T-helper 1 cell treated with Interleukin-12 subunit alpha and Interleukin-12 subunit beta and Interleukin-4 antibody, amounts not matched to agents 30 μg/mL and 1 μg/mL, for 36 hours (primary cell): Measurements from ENCODE around the gene S100A9.
"Not testable (repeated sequence)": the region's sequence is repeated elsewhere in the genome, so short reads cannot be mapped to it uniquely, and the experiment has no call there.

ENCODE experiments used
- H3K27ac Mint-ChIP-seq: one replicate; pipeline ENCODE4 v1.8.0; 2021; ENCODE audit warnings: mild to moderate bottlenecking, mixed read lengths
- H3K27me3 Mint-ChIP-seq: one replicate; pipeline ENCODE4 v1.8.0; 2021; ENCODE audit warnings: low read depth, mixed read lengths
- H3K36me3 Mint-ChIP-seq: one replicate; pipeline ENCODE4 v1.8.0; 2021; ENCODE audit warnings: low read depth, mixed read lengths
- H3K4me1 Mint-ChIP-seq: one replicate; pipeline ENCODE4 v1.8.0; 2021; ENCODE audit warnings: low read depth, mixed read lengths
- H3K4me3 Mint-ChIP-seq: one replicate; pipeline ENCODE4 v1.8.0; 2021; ENCODE audit warnings: mild to moderate bottlenecking, moderate library complexity, mixed read lengths
- H3K9me3 Mint-ChIP-seq: one replicate; pipeline ENCODE4 v1.8.0; 2021; ENCODE audit warnings: mixed read lengths

The S100A9 gene

GRCh38 chr1:153396461-153396860 lies 38.8 kb downstream of the S100A9 start:
- no peak overlapping the region for H3K4me3 Mint-ChIP-seq
- no peaks in the 10 kb centered on the region for H3K4me1 Mint-ChIP-seq
- H3K9me3 Mint-ChIP-seq, result no peaks in the 10 kb centered on the region
- H3K27ac Mint-ChIP-seq, result no peak overlapping the region
- no peaks in the 10 kb centered on the region for H3K36me3 Mint-ChIP-seq
- H3K27me3 Mint-ChIP-seq, result peaks cover 24% of the 10 kb centered on the region

GRCh38 chr1:153397051-153397923 lies 39.6 kb downstream of the S100A9 start:
- Mint-ChIP-seq H3K4me1 (no peaks in the 10 kb centered on the region), H3K27ac (no peak overlapping the region), H3K4me3 (no peak overlapping the region), H3K36me3 (no peaks in the 10 kb centered on the region), H3K9me3 (no peaks in the 10 kb centered on the region), H3K27me3 (peaks cover 28% of the 10 kb centered on the region)

GRCh38 chr1:153397924-153398651 lies 40.4 kb downstream of the S100A9 start:
- Mint-ChIP-seq H3K27me3 (peaks cover 31% of the 10 kb centered on the region), H3K27ac (no peak overlapping the region), H3K4me1 (no peaks in the 10 kb centered on the region), H3K9me3 (no peaks in the 10 kb centered on the region), H3K4me3 (no peak overlapping the region), H3K36me3 (no peaks in the 10 kb centered on the region)

GRCh38 chr1:153399401-153400055 lies 41.9 kb downstream of the S100A9 start:
- Mint-ChIP-seq H3K27ac (no peak overlapping the region), H3K4me1 (peaks cover under 1% of the 10 kb centered on the region), H3K27me3 (peaks cover 30% of the 10 kb centered on the region), H3K9me3 (no peaks in the 10 kb centered on the region), H3K36me3 (no peaks in the 10 kb centered on the region), H3K4me3 (no peak overlapping the region)

- peaks cover 3% of the 10 kb centered on the region for H3K4me1 Mint-ChIP-seq
- no peaks in the 10 kb centered on the region for H3K36me3 Mint-ChIP-seq
- H3K27ac Mint-ChIP-seq, result no peak overlapping the region
- no peaks in the 10 kb centered on the region for H3K9me3 Mint-ChIP-seq
- no peak overlapping the region for H3K4me3 Mint-ChIP-seq
- H3K27me3 Mint-ChIP-seq, result peaks cover 31% of the 10 kb centered on the region
Observed at GRCh38 chr1:153400244-153400643, 42.6 kb downstream of the S100A9 start.

GRCh38 chr1:153401461-153401860 lies 43.8 kb downstream of the S100A9 start:
- Mint-ChIP-seq H3K9me3 (no peaks in the 10 kb centered on the region), H3K4me1 (peaks cover 3% of the 10 kb centered on the region), H3K4me3 (no peak overlapping the region), H3K36me3 (no peaks in the 10 kb centered on the region), H3K27me3 (peaks cover 22% of the 10 kb centered on the region), H3K27ac (no peak overlapping the region)

- Mint-ChIP-seq H3K4me3 (no peak overlapping the region), H3K9me3 (no peaks in the 10 kb centered on the region), H3K27me3 (peaks cover 22% of the 10 kb centered on the region), H3K27ac (no peak overlapping the region), H3K4me1 (peaks cover 3% of the 10 kb centered on the region), H3K36me3 (no peaks in the 10 kb centered on the region)
Observed at GRCh38 chr1:153402226-153402625, 44.6 kb downstream of the S100A9 start.

- Mint-ChIP-seq H3K4me1 (peaks cover 3% of the 10 kb centered on the region), H3K4me3 (no peak overlapping the region), H3K27me3 (peaks cover 32% of the 10 kb centered on the region)
Observed at GRCh38 chr1:153403421-153404085, 45.9 kb downstream of the S100A9 start.

GRCh38 chr1:153404086-153404635 lies 46.5 kb downstream of the S100A9 start:
- Mint-ChIP-seq H3K27ac (no peak overlapping the region), H3K4me1 (peaks cover 3% of the 10 kb centered on the region), H3K9me3 (no peaks in the 10 kb centered on the region), H3K36me3 (no peaks in the 10 kb centered on the region), H3K27me3 (peaks cover 28% of the 10 kb centered on the region), H3K4me3 (no peak overlapping the region)

More at GRCh38 chr1:153403421-153404085, 45.9 kb downstream of the S100A9 start:
- no peaks in the 10 kb centered on the region for H3K9me3 Mint-ChIP-seq
- no peaks in the 10 kb centered on the region for H3K36me3 Mint-ChIP-seq
- no peak overlapping the region for H3K27ac Mint-ChIP-seq

- Mint-ChIP-seq H3K36me3 (no peaks in the 10 kb centered on the region), H3K4me3 (no peak overlapping the region), H3K27me3 (peaks cover 32% of the 10 kb centered on the region), H3K4me1 (peaks cover 3% of the 10 kb centered on the region), H3K9me3 (no peaks in the 10 kb centered on the region), H3K27ac (no peak overlapping the region)
Observed at GRCh38 chr1:153404768-153405167, 47.1 kb downstream of the S100A9 start.

GRCh38 chr1:153405825-153406599 lies 48.4 kb downstream of the S100A9 start:
- H3K9me3 Mint-ChIP-seq, H3K4me3 Mint-ChIP-seq, H3K36me3 Mint-ChIP-seq, H3K4me1 Mint-ChIP-seq, H3K27ac Mint-ChIP-seq: not testable (repeated sequence)
- peaks cover 37% of the 10 kb centered on the region for H3K27me3 Mint-ChIP-seq

GRCh38 chr1:153407274-153407673 lies 49.6 kb downstream of the S100A9 start:
- H3K36me3 Mint-ChIP-seq, H3K4me1 Mint-ChIP-seq, H3K9me3 Mint-ChIP-seq, H3K27ac Mint-ChIP-seq, H3K4me3 Mint-ChIP-seq: not testable (repeated sequence)
- peaks cover 31% of the 10 kb centered on the region for H3K27me3 Mint-ChIP-seq
